Measurements from ENCODE around the gene ZNF438. TPM values are rescaled to one million over a fixed set of nuclear protein-coding genes. Genes with fewer than 3 reads are reported as not detected.
A peak's percentile ranks its signal among the peaks of the same experiment; 100 is the strongest.
"Not testable (repeated sequence)": the region's sequence is repeated elsewhere in the genome, so short reads cannot be mapped to it uniquely, and the experiment has no call there.

Gene ZNF438
- total RNA-seq, 3 donors from 2014 or later: 4.7 to 12.3 (median 5.0) TPM

DNA sequence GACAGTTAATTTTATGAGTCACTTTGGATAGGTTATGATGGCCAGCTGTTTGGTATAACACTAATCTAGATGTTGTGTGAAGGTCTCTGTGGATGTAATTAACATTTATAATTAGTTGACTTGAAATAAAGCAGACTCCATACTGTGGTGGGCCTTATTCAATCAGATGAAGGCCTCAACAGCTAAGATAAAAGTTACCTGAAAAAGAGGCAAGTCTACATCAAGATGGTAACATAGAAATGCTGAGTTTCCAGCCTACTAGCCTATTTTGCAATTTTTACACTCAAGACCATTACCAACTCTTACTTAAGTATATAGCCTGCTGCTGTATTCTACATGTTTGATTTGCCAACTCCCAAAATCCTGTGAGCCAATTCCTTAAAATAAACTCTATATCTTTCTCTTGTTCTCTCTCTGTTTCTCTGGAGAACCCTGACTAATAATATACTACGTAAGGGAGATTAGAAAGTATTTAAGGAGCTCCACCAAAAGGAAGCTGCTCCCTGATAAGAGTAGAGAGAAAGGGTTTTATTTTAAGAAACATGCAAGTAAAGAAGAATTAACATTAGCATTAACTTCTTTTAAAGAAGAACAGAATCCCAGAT lies 42.7 kb downstream of the ZNF438 start:
- Histone ChIP-seq H3K9me3 (no peaks in the 10 kb centered on the region), H3K36me3 (ENCODE audit: low read depth) (no peaks in the 10 kb centered on the region), H3K4me1 (ENCODE audit: low read depth) (no peaks in the 10 kb centered on the region), H3K4me3 (no peak overlapping the region)
- intact Hi-C loops (cut with DNase I, micrococcal nuclease): no loop called here
- TF ChIP-seq, protein P1, sequence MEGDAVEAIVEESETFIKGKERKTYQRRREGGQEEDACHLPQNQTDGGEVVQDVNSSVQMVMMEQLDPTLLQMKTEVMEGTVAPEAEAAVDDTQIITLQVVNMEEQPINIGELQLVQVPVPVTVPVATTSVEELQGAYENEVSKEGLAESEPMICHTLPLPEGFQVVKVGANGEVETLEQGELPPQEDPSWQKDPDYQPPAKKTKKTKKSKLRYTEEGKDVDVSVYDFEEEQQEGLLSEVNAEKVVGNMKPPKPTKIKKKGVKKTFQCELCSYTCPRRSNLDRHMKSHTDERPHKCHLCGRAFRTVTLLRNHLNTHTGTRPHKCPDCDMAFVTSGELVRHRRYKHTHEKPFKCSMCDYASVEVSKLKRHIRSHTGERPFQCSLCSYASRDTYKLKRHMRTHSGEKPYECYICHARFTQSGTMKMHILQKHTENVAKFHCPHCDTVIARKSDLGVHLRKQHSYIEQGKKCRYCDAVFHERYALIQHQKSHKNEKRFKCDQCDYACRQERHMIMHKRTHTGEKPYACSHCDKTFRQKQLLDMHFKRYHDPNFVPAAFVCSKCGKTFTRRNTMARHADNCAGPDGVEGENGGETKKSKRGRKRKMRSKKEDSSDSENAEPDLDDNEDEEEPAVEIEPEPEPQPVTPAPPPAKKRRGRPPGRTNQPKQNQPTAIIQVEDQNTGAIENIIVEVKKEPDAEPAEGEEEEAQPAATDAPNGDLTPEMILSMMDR (IDR thresholded peaks at IDR 0.05): no peak
- no peak for ATAC-seq
- no peak for DNase-seq

DNA sequence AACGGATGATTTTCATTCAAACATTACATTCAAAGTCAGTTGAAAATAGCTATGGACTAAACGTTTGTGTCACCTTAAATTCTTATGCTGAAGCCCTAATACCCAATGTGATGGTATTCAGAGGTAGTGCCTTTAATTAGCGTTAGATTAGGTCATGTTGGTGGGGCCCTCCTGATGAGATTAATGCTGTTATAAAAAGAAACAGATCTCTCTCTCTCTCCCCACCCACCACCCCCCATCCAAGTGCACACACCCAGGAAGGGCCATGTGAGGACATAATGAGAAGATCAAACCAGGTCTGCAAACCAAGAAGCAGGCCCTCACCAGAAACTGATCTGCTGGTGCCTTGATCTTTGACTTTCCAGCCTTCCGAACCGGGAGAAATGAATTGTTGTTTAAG lies 44.2 kb downstream of the ZNF438 start:
- DNase-seq: no peak
- Histone ChIP-seq H3K4me1 (ENCODE audit: low read depth) (no peaks in the 10 kb centered on the region), H3K9me3 (no peaks in the 10 kb centered on the region), H3K4me3 (no peak overlapping the region), H3K36me3 (ENCODE audit: low read depth) (no peaks in the 10 kb centered on the region)
- intact Hi-C loops (cut with DNase I, micrococcal nuclease): no loop called here
- TF ChIP-seq, protein P1 (IDR thresholded peaks at IDR 0.05): no peak
- ATAC-seq: no peak

DNA sequence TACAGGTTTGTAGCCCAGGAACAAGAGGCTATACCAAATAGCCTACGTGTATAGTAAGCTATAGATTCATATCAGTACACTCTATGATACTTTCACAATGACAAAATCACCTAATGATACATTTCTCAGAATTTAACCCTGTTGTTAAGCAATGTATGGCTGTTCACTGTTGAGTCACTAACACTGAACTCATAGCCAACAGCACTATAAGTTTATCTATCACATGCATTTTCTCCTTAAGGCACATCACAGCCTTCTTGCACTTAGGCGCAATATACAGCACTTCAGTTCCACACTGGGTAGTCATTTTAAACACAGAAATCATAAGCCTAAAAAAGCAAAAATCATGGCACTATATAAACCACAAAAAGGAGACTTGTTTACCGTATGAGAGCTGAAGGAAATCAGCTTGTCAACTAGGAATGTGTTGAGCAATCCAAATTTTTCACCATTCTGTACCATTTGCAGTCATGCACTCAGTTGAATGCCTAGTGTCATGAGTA lies 45.6 kb downstream of the ZNF438 start:
- peak overlapping the region; percentile 1 for H3K4me3 ChIP-seq
- TF ChIP-seq, protein P1 (IDR thresholded peaks at IDR 0.05): no peak
- ATAC-seq: no peak
- no peak for DNase-seq
- intact Hi-C loops (cut with DNase I, micrococcal nuclease): no loop called here
- H3K36me3 ChIP-seq (ENCODE audit: low read depth): no peaks in the 10 kb centered on the region
- H3K9me3 ChIP-seq: no peaks in the 10 kb centered on the region
- H3K4me1 ChIP-seq (ENCODE audit: low read depth): peaks cover under 1% of the 10 kb centered on the region

DNA sequence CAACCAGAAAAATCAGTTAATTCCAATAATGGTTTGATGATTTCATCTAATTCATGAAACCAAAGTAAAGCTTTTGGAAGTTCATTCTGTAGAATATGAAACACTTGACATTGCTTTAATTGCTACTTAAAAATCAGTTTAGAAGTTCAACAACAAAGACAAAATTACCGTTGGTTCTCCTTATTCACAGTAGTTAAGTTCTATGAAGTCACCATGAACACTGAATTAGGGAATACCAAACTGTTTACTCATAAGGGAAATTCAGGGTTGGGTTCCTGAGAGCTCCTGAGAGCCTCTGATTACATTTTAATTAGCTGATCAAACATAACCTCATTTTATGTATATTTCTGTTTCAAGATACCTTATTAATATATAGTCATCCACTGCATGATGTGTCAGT lies 46.2 kb downstream of the ZNF438 start:
- Histone ChIP-seq H3K4me1 (ENCODE audit: low read depth) (peaks cover 4% of the 10 kb centered on the region), H3K9me3 (no peaks in the 10 kb centered on the region), H3K36me3 (ENCODE audit: low read depth) (no peaks in the 10 kb centered on the region), H3K4me3 (no peak overlapping the region)
- DNase-seq (no peak), ATAC-seq (no peak)
- intact Hi-C loops (cut with DNase I, micrococcal nuclease): no loop called here
- TF ChIP-seq, protein P1 (IDR thresholded peaks at IDR 0.05): no peak

DNA sequence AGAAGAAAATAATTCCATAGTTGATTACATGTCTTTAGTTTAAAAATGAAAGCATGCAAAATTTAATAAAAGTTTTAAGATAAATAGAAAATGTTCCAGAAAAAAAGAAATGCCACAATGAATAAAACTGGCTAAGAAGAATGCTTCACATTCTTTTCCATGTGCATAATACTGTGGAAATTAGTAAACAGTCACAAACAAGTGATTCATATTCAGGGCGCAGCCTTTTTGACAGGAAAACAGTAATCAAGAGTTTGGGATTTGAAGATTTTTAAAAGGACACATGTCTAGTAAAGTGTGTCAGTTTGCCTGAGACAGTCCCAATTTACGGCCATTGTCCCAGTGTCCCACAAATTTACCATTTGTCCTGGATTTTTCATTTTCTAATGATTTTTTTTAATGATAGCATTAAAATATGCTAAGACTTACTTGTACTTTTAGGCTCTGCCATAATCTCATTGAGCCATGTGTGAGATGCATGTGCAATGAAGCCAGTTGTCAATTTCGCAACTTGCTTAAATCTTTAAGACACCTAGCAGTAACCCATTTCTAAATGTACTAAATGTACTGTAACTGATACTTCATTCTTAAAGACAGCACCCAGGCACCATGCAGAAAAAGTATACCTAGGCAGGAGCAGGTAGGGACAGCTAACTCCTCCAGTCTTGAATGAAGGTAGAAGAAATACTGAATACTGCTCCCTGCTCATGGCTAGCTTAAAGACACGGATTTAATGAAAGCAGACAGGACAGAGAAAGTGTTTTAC lies 46.9 kb downstream of the ZNF438 start:
- TF ChIP-seq, protein P1 (IDR thresholded peaks at IDR 0.05): no peak
- Histone ChIP-seq H3K36me3 (ENCODE audit: low read depth) (no peaks in the 10 kb centered on the region), H3K4me1 (ENCODE audit: low read depth) (peaks cover 4% of the 10 kb centered on the region), H3K9me3 (no peaks in the 10 kb centered on the region), H3K4me3 (no peak overlapping the region)
- no peak for DNase-seq
- intact Hi-C loops (cut with DNase I, micrococcal nuclease): no loop called here
- ATAC-seq: no peak

DNA sequence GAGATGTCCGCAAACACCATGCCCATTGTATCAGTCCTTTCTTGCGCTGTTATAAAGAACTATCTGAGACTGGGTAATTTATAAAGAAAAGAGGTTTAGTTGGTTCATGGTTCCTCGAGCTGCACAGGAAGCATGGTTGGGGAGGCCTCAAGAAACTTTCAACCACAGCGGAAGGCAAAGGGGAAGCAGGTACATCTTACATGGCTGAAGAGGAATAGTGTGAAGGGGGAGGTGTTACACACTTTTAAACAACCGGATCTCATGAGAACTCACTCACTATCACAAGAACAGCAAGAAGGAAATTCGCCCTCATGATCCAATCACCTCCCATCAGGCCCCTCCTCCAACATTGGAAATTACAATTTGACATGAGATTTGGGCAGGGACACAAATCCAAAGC lies 48.5 kb downstream of the ZNF438 start:
- H3K36me3 ChIP-seq (ENCODE audit: low read depth); intact Hi-C loops (cut with DNase I, micrococcal nuclease): not testable (repeated sequence)

More for the DNA sequence above, 48.5 kb downstream of the ZNF438 start:
- not testable (repeated sequence) for H3K4me1 ChIP-seq (ENCODE audit: low read depth); ATAC-seq; DNase-seq; H3K4me3 ChIP-seq; H3K9me3 ChIP-seq
